ENCODE data around the gene SUPV3L1.

The SUPV3L1 gene

GRCh38 chr10:69180525-69181204, 631 bp downstream of the SUPV3L1 start:
- H3K9me3 ChIP-seq (ENCODE audit: control insufficient read depth, insufficient read depth, low read length), result no peaks in the 10 kb centered on the region
- peak overlapping the region; percentile 95 for H3K4me3 ChIP-seq (ENCODE audit: low read length)
- peak overlapping the region; percentile 90 for H3K4me2 ChIP-seq (ENCODE audit: low read length)
- H3K27ac ChIP-seq (ENCODE audit: low read depth, low read length), result peak overlapping the region; percentile 68
- peaks cover 30% of the 10 kb centered on the region for H3K36me3 ChIP-seq (ENCODE audit: control insufficient read depth, low read length)
- no peaks in the 10 kb centered on the region for H3K9me2 ChIP-seq (replicated peaks; ENCODE audit: control insufficient read depth, low read length)
- peaks cover 69% of the 10 kb centered on the region for H3K79me2 ChIP-seq (ENCODE audit: control insufficient read depth, low read length)
- H3F3A ChIP-seq (ENCODE audit: control insufficient read depth, insufficient read depth), result 0 out of 2 replicates have a peak, but pooled peaks cover 4% of the 10 kb centered on the region
- TF ChIP-seq CTCF (IDR thresholded peaks at IDR 0.05; ENCODE audit: low read depth, low read length, poor library complexity, severe bottlenecking), result no peak
- TF ChIP-seq EZH2phosphoT487 (IDR thresholded peaks at IDR 0.05; ENCODE audit: borderline replicate concordance, low read length), result no peak
- H3K27me3 ChIP-seq (ENCODE audit: control insufficient read depth, low read length), result no peaks in the 10 kb centered on the region
- 0 out of 2 replicates have a peak, but pooled peaks cover 4% of the 10 kb centered on the region for H4K20me1 ChIP-seq (ENCODE audit: control insufficient read depth, insufficient read depth, low read depth, low read length)
- H3K4me1 ChIP-seq (ENCODE audit: control insufficient read depth, low read length), result peaks cover 20% of the 10 kb centered on the region

- Histone ChIP-seq H3K9me3 (ENCODE audit: control insufficient read depth, insufficient read depth, low read length) (no peaks in the 10 kb centered on the region), H3K4me1 (ENCODE audit: control insufficient read depth, low read length) (peaks cover 20% of the 10 kb centered on the region), H3F3A (ENCODE audit: control insufficient read depth, insufficient read depth) (0 out of 2 replicates have a peak, but pooled peaks cover 4% of the 10 kb centered on the region), H3K4me3 (ENCODE audit: low read length) (peak overlapping the region; percentile 95), H4K20me1 (ENCODE audit: control insufficient read depth, insufficient read depth, low read depth, low read length) (0 out of 2 replicates have a peak, but pooled peaks cover 4% of the 10 kb centered on the region), H3K36me3 (ENCODE audit: control insufficient read depth, low read length) (peaks cover 38% of the 10 kb centered on the region), H3K27ac (ENCODE audit: low read depth, low read length) (no peak overlapping the region), H3K27me3 (ENCODE audit: control insufficient read depth, low read length) (no peaks in the 10 kb centered on the region), H3K79me2 (ENCODE audit: control insufficient read depth, low read length) (peaks cover 75% of the 10 kb centered on the region), H3K9me2 (replicated peaks; ENCODE audit: control insufficient read depth, low read length) (no peaks in the 10 kb centered on the region), H3K4me2 (ENCODE audit: low read length) (peak overlapping the region; percentile 90)
- TF ChIP-seq CTCF (IDR thresholded peaks at IDR 0.05; ENCODE audit: low read depth, low read length, poor library complexity, severe bottlenecking) (no peak), EZH2phosphoT487 (IDR thresholded peaks at IDR 0.05; ENCODE audit: borderline replicate concordance, low read length) (no peak)
These were observed 1.4 kb downstream of the SUPV3L1 start for GRCh38 chr10:69181433-69181832.

- peaks cover 80% of the 10 kb centered on the region for H3K79me2 ChIP-seq (ENCODE audit: control insufficient read depth, low read length)
- no peak overlapping the region for H3K27ac ChIP-seq (ENCODE audit: low read depth, low read length)
- no peak for TF ChIP-seq CTCF (IDR thresholded peaks at IDR 0.05; ENCODE audit: low read depth, low read length, poor library complexity, severe bottlenecking)
- no peak for TF ChIP-seq EZH2phosphoT487 (IDR thresholded peaks at IDR 0.05; ENCODE audit: borderline replicate concordance, low read length)
- no peak overlapping the region for H3K4me3 ChIP-seq (ENCODE audit: low read length)
- no peaks in the 10 kb centered on the region for H3K9me2 ChIP-seq (replicated peaks; ENCODE audit: control insufficient read depth, low read length)
- H3K36me3 ChIP-seq (ENCODE audit: control insufficient read depth, low read length), result peaks cover 44% of the 10 kb centered on the region
- H3F3A ChIP-seq (ENCODE audit: control insufficient read depth, insufficient read depth), result 0 out of 2 replicates have a peak, but pooled peaks cover 3% of the 10 kb centered on the region
- peaks cover 20% of the 10 kb centered on the region for H3K4me1 ChIP-seq (ENCODE audit: control insufficient read depth, low read length)
- H3K9me3 ChIP-seq (ENCODE audit: control insufficient read depth, insufficient read depth, low read length), result no peaks in the 10 kb centered on the region
- H3K27me3 ChIP-seq (ENCODE audit: control insufficient read depth, low read length), result no peaks in the 10 kb centered on the region
- 0 out of 2 replicates have a peak, but pooled peaks cover 4% of the 10 kb centered on the region for H4K20me1 ChIP-seq (ENCODE audit: control insufficient read depth, insufficient read depth, low read depth, low read length)
- no peak overlapping the region for H3K4me2 ChIP-seq (ENCODE audit: low read length)
These were observed 2.0 kb downstream of the SUPV3L1 start for GRCh38 chr10:69182005-69182404.
